Measurements from ENCODE around the gene POLR2I.
"Not testable (repeated sequence)": the region's sequence is repeated elsewhere in the genome, so short reads cannot be mapped to it uniquely, and the experiment has no call there.

POLR2I gene

GRCh38 chr19:36099166-36099785 is 15.4 kb downstream of the POLR2I start:
- DNase-seq = no peak

GRCh38 chr19:36097036-36097435 is 17.6 kb downstream of the POLR2I start:
- peak; percentile 90 for DNase-seq

- DNase-seq = peak; percentile 67
Measured at GRCh38 chr19:36093687-36094086, 21.0 kb downstream of the POLR2I start.

- no peak for DNase-seq
Measured at GRCh38 chr19:36093146-36093662, 21.5 kb downstream of the POLR2I start.

GRCh38 chr19:36092566-36092965 is 22.1 kb downstream of the POLR2I start:
- DNase-seq = no peak

GRCh38 chr19:36090910-36091695 is 23.6 kb downstream of the POLR2I start:
- DNase-seq = no peak

- no peak for DNase-seq
Measured at GRCh38 chr19:36089847-36090246, 24.8 kb downstream of the POLR2I start.

GRCh38 chr19:36086326-36086725 is 28.3 kb downstream of the POLR2I start:
- no peak for DNase-seq

GRCh38 chr19:36084231-36085009 is 30.3 kb downstream of the POLR2I start:
- DNase-seq = no peak

GRCh38 chr19:36082916-36083315 is 31.8 kb downstream of the POLR2I start:
- DNase-seq = no peak

- no peak for DNase-seq
Measured at GRCh38 chr19:36081894-36082293, 32.8 kb downstream of the POLR2I start.

GRCh38 chr19:36081385-36081784 is 33.3 kb downstream of the POLR2I start:
- DNase-seq = peak; percentile 73

GRCh38 chr19:36079389-36079945 is 35.2 kb downstream of the POLR2I start:
- no peak for DNase-seq

- DNase-seq = no peak
Measured at GRCh38 chr19:36073121-36073876, 41.4 kb downstream of the POLR2I start.

GRCh38 chr19:36072081-36072480 is 42.6 kb downstream of the POLR2I start:
- DNase-seq = no peak

GRCh38 chr19:36068810-36069499 is 45.7 kb downstream of the POLR2I start:
- not testable (repeated sequence) for DNase-seq

- no peak for DNase-seq
Measured at GRCh38 chr19:36067681-36068080, 47.0 kb downstream of the POLR2I start.

GRCh38 chr19:36064826-36065225 is 49.8 kb downstream of the POLR2I start:
- no peak for DNase-seq
